ENCODE results near the gene HTRA1.

- TF ChIP-seq, protein P1, sequence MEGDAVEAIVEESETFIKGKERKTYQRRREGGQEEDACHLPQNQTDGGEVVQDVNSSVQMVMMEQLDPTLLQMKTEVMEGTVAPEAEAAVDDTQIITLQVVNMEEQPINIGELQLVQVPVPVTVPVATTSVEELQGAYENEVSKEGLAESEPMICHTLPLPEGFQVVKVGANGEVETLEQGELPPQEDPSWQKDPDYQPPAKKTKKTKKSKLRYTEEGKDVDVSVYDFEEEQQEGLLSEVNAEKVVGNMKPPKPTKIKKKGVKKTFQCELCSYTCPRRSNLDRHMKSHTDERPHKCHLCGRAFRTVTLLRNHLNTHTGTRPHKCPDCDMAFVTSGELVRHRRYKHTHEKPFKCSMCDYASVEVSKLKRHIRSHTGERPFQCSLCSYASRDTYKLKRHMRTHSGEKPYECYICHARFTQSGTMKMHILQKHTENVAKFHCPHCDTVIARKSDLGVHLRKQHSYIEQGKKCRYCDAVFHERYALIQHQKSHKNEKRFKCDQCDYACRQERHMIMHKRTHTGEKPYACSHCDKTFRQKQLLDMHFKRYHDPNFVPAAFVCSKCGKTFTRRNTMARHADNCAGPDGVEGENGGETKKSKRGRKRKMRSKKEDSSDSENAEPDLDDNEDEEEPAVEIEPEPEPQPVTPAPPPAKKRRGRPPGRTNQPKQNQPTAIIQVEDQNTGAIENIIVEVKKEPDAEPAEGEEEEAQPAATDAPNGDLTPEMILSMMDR (IDR thresholded peaks at IDR 0.05): no peak
- TF ChIP-seq POLR2A (IDR thresholded peaks at IDR 0.05): no peak
Measured at GRCh38 chr10:122458693-122459092, 2.7 kb upstream of the HTRA1 start.
